Stomach (tissue), 4 donors: ENCODE data around the gene C2CD2.

Experiments used
- CTCF ChIP-seq, 7 experiments: fragments of 450-650 bp in 4 of 7; fragments of 200-600 bp in 3 of 7; sonication (generic) in 3 of 7; IDR thresholded peaks; one replicate each; pipeline ENCODE4 v1.5.1; 2016 to 2019; ENCODE audit warnings: antibody characterized with exemption in 7 of 7, control low read depth in 2 of 7, mild to moderate bottlenecking in 1 of 7
- EP300 ChIP-seq: sonication (generic); formaldehyde crosslinking; IDR thresholded peaks from one replicate; pipeline ENCODE4 v1.6.1; 2017; ENCODE audit warnings: antibody characterized with exemption
- POLR2A ChIP-seq, 4 donors: fragments of 450-650 bp; IDR thresholded peaks; one replicate each; pipeline ENCODE4 v1.6.1; 2016; ENCODE audit warnings: antibody characterized with exemption in 4 of 4, control low read depth in 2 of 4, mild to moderate bottlenecking in 1 of 4, moderate library complexity in 1 of 4
- POLR2AphosphoS5 ChIP-seq, 3 donors: sonication (generic); formaldehyde crosslinking; IDR thresholded peaks; one replicate each; pipeline ENCODE4 v1.6.1; 2016; ENCODE audit warnings: antibody characterized with exemption in 3 of 3

GRCh38 chr21:41975391-41976272, 21.8 kb upstream of the C2CD2 start:
- TF ChIP-seq CTCF (IDR thresholded peaks at IDR 0.05) (no peak), POLR2A (IDR thresholded peaks at IDR 0.05) (no peak), EP300 (no peak), POLR2AphosphoS5 (IDR thresholded peaks at IDR 0.05) (no peak)
